DMS79 (cell line): Measurements from ENCODE around the gene TGOLN2.

Source experiments
- DNase-seq: peaks from one replicate; lab custom pipeline; 2025; lab: John Stamatoyannopoulos, UW

TGOLN2 gene

DNA sequence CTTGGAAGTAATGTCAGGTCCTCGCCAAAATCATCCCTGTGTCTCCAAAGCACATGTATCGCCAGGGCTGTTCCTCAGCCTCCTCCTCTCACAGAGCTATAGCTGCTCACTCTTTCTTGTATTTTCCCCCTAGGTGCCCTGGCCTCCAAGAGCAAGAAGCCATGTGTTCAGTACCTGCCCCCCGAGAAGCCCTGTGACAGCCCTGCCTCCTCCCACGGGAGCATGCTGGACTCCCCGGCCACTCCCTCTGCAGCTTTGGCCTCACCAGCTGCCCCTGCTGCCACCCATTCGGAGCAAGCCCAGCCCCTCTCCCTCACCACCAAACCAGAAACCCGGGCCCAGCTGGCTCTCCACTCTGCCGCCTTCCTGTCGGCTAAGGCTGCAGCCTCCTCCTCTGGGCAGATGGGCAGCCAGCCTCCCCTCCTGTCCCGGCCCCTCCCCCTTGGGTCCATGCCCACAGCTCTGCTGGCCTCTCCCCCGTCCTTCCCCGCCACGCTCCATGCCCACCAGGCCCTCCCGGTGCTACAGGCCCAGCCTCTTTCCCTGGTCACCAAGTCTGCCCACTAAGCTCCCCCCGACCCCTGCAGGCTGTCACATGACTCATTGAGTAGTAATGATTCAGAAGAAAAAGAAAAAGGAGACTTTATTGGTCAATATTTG, 18.8 kb downstream of the TGOLN2 start:
- DNase-seq, result no peak

- no peak for DNase-seq
Observed at GRCh38 chr2:85308201-85308600, 19.6 kb downstream of the TGOLN2 start.

DNA sequence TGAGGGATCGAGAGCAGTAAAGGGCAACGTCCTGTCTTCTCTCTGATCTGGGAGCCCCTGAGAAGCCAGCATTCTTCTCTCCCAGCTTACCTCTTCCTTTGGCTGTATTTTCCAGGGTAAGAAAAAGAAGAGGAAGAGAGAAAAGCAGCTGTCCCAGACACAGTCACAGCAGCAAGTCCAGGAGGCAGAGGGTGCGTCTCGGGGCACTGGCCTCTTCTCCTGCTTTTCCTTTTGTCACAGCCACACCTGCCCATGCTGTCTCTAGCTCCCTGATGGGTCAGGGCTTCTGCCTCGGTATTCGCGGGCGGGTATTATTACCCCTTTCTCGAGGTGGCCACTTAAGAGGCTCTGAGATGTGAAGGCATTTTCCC, 20.3 kb downstream of the TGOLN2 start:
- no peak for DNase-seq

DNA sequence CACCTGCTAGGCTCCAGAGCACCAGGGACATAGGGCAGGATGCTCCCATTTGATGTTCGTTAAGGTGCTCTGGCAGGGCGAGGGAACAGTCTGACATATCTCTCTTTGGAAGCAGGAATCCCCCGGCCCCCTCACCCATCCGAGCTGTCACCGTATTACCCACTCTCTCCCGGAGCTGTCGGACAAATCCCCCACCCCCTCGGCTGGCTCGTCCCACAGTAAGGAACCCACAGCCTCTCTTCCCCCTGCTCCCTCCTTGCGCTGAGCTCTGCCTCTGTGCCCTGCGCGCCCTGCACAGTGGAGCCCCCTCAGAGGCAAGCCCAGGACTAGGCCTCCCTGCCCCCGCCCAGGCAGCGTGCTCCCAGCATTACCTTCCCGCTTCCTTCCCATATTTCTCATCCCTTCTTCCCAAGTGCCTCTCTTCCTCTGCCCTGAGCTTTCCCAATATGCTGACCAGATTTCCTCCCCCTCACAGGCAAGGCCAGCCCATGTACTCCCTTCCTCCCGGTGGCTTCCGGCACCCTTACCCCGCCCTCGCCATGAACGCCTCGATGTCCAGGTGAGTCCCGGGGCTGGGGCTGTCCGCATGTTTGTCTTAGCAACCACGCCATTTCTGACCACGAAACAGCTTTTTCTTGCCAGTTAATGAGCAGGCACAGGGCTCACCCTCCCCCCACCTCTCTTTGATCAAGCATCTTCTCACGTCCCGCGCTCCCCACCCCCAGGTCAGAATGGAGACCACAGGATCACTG, 23.8 kb downstream of the TGOLN2 start:
- DNase-seq, result no peak

- DNase-seq, result no peak
Observed at GRCh38 chr2:85302121-85302520, 25.7 kb downstream of the TGOLN2 start.

- DNase-seq, result no peak
Observed at GRCh38 chr2:85291425-85292023, 36.3 kb downstream of the TGOLN2 start.

GRCh38 chr2:85288244-85288725, 39.5 kb downstream of the TGOLN2 start:
- DNase-seq, result no peak

- DNase-seq, result no peak
Observed at GRCh38 chr2:85287721-85288120, 40.1 kb downstream of the TGOLN2 start.

DNA sequence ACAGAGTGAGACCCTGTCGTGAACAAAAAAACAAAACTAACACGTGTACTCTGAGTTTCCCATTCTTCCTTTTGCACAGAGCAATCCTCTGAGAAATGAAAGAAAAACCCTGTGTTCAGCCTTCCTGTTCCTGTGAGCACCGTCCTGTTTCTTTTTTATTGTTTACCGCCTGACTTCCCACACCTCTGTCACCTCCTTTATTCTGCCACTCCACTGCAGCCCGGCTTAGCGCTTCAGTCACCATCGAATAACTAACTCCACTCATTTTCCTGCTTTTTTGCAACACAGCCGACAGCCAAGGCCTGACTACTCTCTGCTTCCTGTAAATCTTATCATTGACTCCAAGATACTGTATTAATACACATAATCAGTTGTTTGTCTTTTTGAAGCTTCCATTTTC, 40.9 kb downstream of the TGOLN2 start:
- no peak for DNase-seq

DNA sequence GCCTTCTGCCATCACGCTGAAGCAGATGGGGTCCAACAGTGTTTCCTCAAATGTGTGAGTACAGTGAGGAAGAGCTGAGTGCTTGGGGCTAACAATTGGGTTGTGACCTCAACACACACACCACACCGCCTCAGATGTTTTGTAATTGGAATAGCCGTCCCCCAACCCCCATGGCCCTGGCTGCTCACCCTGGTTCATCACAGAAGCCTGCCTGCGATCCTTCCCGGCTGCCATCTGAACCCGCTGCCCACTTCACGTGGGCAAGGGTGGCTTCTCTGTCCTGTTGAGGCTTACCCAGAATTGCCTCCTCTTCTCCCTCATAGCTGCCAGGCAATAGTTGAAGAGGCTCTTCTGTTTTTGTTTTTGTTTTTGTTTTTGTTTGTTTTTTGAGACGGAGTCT, 44.1 kb downstream of the TGOLN2 start:
- DNase-seq, result no peak

DNA sequence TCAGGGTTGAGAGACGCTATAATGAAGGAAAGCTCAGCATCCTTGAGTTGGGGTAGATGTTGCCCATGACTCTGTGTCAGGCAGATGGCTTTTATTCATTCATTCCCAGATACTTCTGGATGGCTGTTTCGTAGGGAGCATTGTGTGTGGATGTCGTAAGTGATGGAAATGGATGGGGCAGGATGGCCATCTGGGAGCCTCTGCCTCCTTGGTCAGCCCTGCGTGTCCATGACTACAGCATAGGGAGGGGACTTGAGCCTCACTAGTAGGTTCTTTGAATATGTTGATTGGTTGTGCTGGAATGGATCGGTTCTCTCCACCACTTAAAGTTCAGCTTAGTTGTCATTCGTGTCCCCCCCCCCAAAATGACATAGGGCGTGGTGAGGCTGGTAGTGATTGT, 44.9 kb downstream of the TGOLN2 start:
- DNase-seq, result no peak

DNA sequence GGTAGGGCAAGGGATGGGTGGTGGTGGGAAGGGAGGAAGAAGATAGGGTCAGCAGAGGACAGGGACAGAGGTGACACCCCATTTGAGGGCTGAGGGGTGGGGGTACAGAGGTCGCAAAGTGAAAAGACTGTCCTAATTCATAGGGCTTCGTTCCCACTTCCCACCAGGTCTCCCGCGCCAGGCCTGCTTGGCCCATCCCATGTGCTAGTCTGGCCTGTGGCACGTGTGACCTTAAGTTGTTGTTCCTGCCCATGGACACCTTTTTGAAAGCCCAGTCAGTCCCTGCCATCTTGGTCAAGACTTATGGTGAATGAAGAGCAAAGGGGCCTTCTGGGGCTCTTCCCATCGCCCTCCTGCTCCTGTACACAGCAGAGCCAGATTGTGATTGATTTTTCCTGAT, 46.2 kb downstream of the TGOLN2 start:
- no peak for DNase-seq

DNA sequence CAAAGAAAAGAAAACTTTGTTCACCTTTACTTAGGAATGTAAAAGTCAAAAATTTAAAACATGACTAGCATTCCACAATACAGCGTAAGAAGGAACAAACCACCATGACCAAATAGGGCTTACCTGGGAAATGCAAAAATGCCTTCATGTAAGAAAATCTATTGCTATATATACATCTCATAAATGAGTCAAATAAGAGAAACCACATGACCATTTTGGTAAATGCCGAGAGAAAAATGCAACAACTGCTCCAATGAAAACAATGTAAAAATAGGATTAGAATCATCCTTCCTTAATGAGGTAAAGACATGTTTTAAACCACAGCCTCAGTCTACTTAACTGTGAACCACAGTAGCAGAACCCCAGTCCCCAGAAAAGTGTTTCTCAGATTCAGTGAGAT, 49.4 kb downstream of the TGOLN2 start:
- no peak for DNase-seq

GRCh38 chr2:85277416-85278158, 50.2 kb downstream of the TGOLN2 start:
- no peak for DNase-seq

- no peak for DNase-seq
Observed at GRCh38 chr2:85276571-85277118, 51.1 kb downstream of the TGOLN2 start.

GRCh38 chr2:85275984-85276540, 51.7 kb downstream of the TGOLN2 start:
- DNase-seq, result no peak

- DNase-seq, result peak; percentile 77
Observed at GRCh38 chr2:85273738-85274731, 53.8 kb downstream of the TGOLN2 start.

DNA sequence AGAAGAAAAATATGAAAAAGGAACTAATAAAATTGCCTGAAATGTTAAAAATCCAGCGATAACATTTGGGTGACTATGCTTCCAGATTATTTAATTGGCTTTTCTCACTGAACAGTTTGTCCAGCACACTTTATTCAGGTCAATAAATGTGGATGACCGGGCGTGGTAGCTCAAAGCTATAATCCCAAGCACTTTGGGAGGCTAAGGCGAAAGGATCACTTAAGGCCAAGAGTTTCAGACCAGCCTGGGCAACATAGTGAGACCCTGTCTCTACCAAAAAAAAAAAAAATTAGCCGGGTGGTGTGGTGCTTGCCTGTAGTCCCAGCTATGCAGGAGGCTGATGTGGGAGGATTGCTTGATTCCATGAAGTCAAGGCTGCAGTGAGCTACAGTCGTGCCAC, 55.4 kb downstream of the TGOLN2 start:
- DNase-seq, result no peak

DNA sequence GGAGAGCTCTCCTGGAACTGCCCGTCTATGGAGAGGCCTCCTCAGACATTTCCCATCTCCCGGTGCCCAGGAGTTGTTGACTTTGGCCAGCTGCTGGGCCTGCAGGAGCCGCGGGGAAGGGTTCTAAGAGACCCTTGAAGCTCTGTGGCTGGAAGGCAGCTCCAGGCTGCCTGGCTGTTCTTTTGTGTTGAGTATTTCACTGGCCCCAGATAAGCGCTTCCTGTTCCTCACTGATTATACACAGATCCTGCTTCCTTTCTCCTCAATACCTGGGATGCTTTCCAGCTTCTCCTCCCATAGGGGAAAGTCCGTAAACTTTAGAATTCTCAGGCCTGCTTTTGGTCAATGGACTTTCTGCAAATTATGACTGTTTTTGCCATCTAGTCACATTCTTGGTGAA, 57.8 kb downstream of the TGOLN2 start:
- peak; percentile 80 for DNase-seq
